Large intestine (tissue), 12 donors: Measurements from ENCODE around the gene UBE3A. TPM values are rescaled to one million over a fixed set of nuclear protein-coding genes. Genes with fewer than 3 reads are reported as not detected.

Experiments used
- DNase-seq, 2 donors: peaks; one replicate each; pipeline versions ENCODE4 v3.0.0 to v3.0.0-alpha.2; 2013
- H3K27ac ChIP-seq: one replicate; pipeline ENCODE4 v1.5.1; 2013; ENCODE audit warnings: low read length
- H3K27me3 ChIP-seq: 2 replicates; pipeline ENCODE4 v1.6.1; 2013; ENCODE audit warnings: low read length; ENCODE audit not compliant: control insufficient read depth, insufficient read depth
- H3K36me3 ChIP-seq: 2 replicates; pipeline ENCODE4 v1.6.1; 2013; ENCODE audit warnings: low read length; ENCODE audit not compliant: control insufficient read depth, insufficient read depth
- H3K4me1 ChIP-seq: one replicate; pipeline ENCODE4 v1.6.1; 2013; ENCODE audit warnings: low read length; ENCODE audit not compliant: control insufficient read depth, insufficient read depth
- H3K4me3 ChIP-seq: one replicate; pipeline ENCODE4 v1.5.1; 2013; ENCODE audit warnings: low read length
- H3K9me3 ChIP-seq: one replicate; pipeline ENCODE4 v1.6.1; 2013; ENCODE audit warnings: mild to moderate bottlenecking, low read depth, low read length, moderate library complexity; ENCODE audit not compliant: control insufficient read depth
- WGBS: methylation state at CpG from one replicate; pipeline ENCODE4 v1.1.5; 2013; ENCODE audit warnings: low lambda C conversion rate; ENCODE audit not compliant: insufficient coverage; 5-methylcytosine and 5-hydroxymethylcytosine counted together
- long read RNA-seq, 11 donors: transcript quantifications; one replicate each; lab custom pipeline, GENCODE V29; 2026
- polyA plus RNA-seq: library from polyadenylated mRNA; unstranded; fragments of 120-200 nt; gene quantifications from one replicate; pipeline ENCODE4 v1.2.1, GENCODE V29; 2013

Gene UBE3A
- 54.5 TPM for polyA plus RNA-seq
- long read RNA-seq, donor 1, full-length matches to known transcripts: 4 of 4 reads
- long read RNA-seq, donor 1, partial matches to known transcripts: 0 of 4 reads
- long read RNA-seq, donor 1, other reads (novel, unspliced or antisense): 0 of 4 reads
- long read RNA-seq, donor 2, full-length matches to known transcripts: 6 of 6 reads
- long read RNA-seq, donor 2, partial matches to known transcripts: 0 of 6 reads
- long read RNA-seq, donor 2, other reads (novel, unspliced or antisense): 0 of 6 reads
- long read RNA-seq, donor 3: 0 reads
- long read RNA-seq, donor 4: 0 reads
- long read RNA-seq, donor 5, full-length matches to known transcripts: 4 of 4 reads
- long read RNA-seq, donor 5, partial matches to known transcripts: 0 of 4 reads
- long read RNA-seq, donor 5, other reads (novel, unspliced or antisense): 0 of 4 reads
- long read RNA-seq, donor 6, full-length matches to known transcripts: 4 of 4 reads
- long read RNA-seq, donor 6, partial matches to known transcripts: 0 of 4 reads
- long read RNA-seq, donor 6, other reads (novel, unspliced or antisense): 0 of 4 reads
- long read RNA-seq, donor 7, full-length matches to known transcripts: 5 of 5 reads
- long read RNA-seq, donor 7, partial matches to known transcripts: 0 of 5 reads
- long read RNA-seq, donor 7, other reads (novel, unspliced or antisense): 0 of 5 reads
- long read RNA-seq, donor 8, full-length matches to known transcripts: 9 of 9 reads
- long read RNA-seq, donor 8, partial matches to known transcripts: 0 of 9 reads
- long read RNA-seq, donor 8, other reads (novel, unspliced or antisense): 0 of 9 reads
- long read RNA-seq, donor 9, full-length matches to known transcripts: 5 of 5 reads
- long read RNA-seq, donor 9, partial matches to known transcripts: 0 of 5 reads
- long read RNA-seq, donor 9, other reads (novel, unspliced or antisense): 0 of 5 reads
- long read RNA-seq, donor 10, full-length matches to known transcripts: 8 of 8 reads
- long read RNA-seq, donor 10, partial matches to known transcripts: 0 of 8 reads
- long read RNA-seq, donor 10, other reads (novel, unspliced or antisense): 0 of 8 reads
- long read RNA-seq, donor 11, full-length matches to known transcripts: 4 of 4 reads
- long read RNA-seq, donor 11, partial matches to known transcripts: 0 of 4 reads
- long read RNA-seq, donor 11, other reads (novel, unspliced or antisense): 0 of 4 reads

- Histone ChIP-seq H3K9me3 (no peaks in the 10 kb centered on the region), H3K36me3 (no peaks in the 10 kb centered on the region), H3K27ac (peak within 1 kb of the TSS; percentile 94), H3K4me3 (peak within 1 kb of the TSS; percentile 76), H3K4me1 (no peaks in the 10 kb centered on the region), H3K27me3 (no peaks in the 10 kb centered on the region)
- WGBS: no CpG with 5 or more reads among the region's 97 CpGs
- DNase-seq: peak; percentile 96 to 98
These were observed at the start of gene UBE3A for GRCh38 chr15:25438601-25439368. Gene UBE3A, minus strand, starts transcription at chr15:25439024. Its CDS starts 29,917 bp downstream, at chr15:25409107.

- no peaks in the 10 kb centered on the region for H3K4me1 ChIP-seq
- no peak overlapping the region for H3K4me3 ChIP-seq
- peaks cover 4% of the 10 kb centered on the region for H3K9me3 ChIP-seq
- no peak for DNase-seq
- 80% methylated on average over 1 of the region's 5 CpGs for WGBS
- no peaks in the 10 kb centered on the region for H3K36me3 ChIP-seq
- no peaks in the 10 kb centered on the region for H3K27me3 ChIP-seq
- no peak overlapping the region for H3K27ac ChIP-seq
These were observed 48.5 kb upstream of the UBE3A start for GRCh38 chr15:25487226-25487884.

GRCh38 chr15:25486051-25486450 is 47.2 kb upstream of the UBE3A start:
- Histone ChIP-seq H3K36me3 (no peaks in the 10 kb centered on the region), H3K9me3 (peaks cover 3% of the 10 kb centered on the region), H3K4me3 (no peak overlapping the region), H3K27ac (no peak overlapping the region), H3K27me3 (no peaks in the 10 kb centered on the region), H3K4me1 (no peaks in the 10 kb centered on the region)
- WGBS: no CpG with 5 or more reads among the region's 1 CpG
- DNase-seq: no peak

GRCh38 chr15:25481208-25481859 is 42.5 kb upstream of the UBE3A start:
- Histone ChIP-seq H3K36me3 (no peaks in the 10 kb centered on the region), H3K9me3 (no peaks in the 10 kb centered on the region), H3K4me1 (no peaks in the 10 kb centered on the region), H3K4me3 (no peak overlapping the region), H3K27ac (no peak overlapping the region), H3K27me3 (no peaks in the 10 kb centered on the region)
- no CpG with 5 or more reads among the region's 14 CpGs for WGBS
- peak; percentile 9 to 26 for DNase-seq

GRCh38 chr15:25478313-25478712 is 39.5 kb upstream of the UBE3A start:
- Histone ChIP-seq H3K9me3 (no peaks in the 10 kb centered on the region), H3K4me1 (no peaks in the 10 kb centered on the region), H3K27me3 (no peaks in the 10 kb centered on the region), H3K36me3 (no peaks in the 10 kb centered on the region), H3K4me3 (no peak overlapping the region), H3K27ac (no peak overlapping the region)
- WGBS: no CpG with 5 or more reads among the region's 3 CpGs
- no peak for DNase-seq

- WGBS: no CpG with 5 or more reads among the region's 5 CpGs
- H3K27me3 ChIP-seq: no peaks in the 10 kb centered on the region
- H3K36me3 ChIP-seq: no peaks in the 10 kb centered on the region
- H3K27ac ChIP-seq: no peak overlapping the region
- H3K4me3 ChIP-seq: no peak overlapping the region
- DNase-seq: no peak
- H3K9me3 ChIP-seq: no peaks in the 10 kb centered on the region
- no peaks in the 10 kb centered on the region for H3K4me1 ChIP-seq
These were observed 39.0 kb upstream of the UBE3A start for GRCh38 chr15:25477816-25478215.

- no peaks in the 10 kb centered on the region for H3K9me3 ChIP-seq
- no peaks in the 10 kb centered on the region for H3K27me3 ChIP-seq
- DNase-seq: no peak
- no CpG with 5 or more reads among the region's 4 CpGs for WGBS
- H3K27ac ChIP-seq: no peak overlapping the region
- H3K4me1 ChIP-seq: no peaks in the 10 kb centered on the region
- no peak overlapping the region for H3K4me3 ChIP-seq
- no peaks in the 10 kb centered on the region for H3K36me3 ChIP-seq
These were observed 35.4 kb upstream of the UBE3A start for GRCh38 chr15:25474251-25474650.

GRCh38 chr15:25470230-25470629 is 31.4 kb upstream of the UBE3A start:
- Histone ChIP-seq H3K4me1 (no peaks in the 10 kb centered on the region), H3K4me3 (no peak overlapping the region), H3K36me3 (no peaks in the 10 kb centered on the region), H3K27me3 (no peaks in the 10 kb centered on the region), H3K27ac (no peak overlapping the region), H3K9me3 (no peaks in the 10 kb centered on the region)
- WGBS: 83% methylated on average over 1 of the region's 1 CpG
- no peak for DNase-seq

- Histone ChIP-seq H3K27ac (no peak overlapping the region), H3K4me3 (no peak overlapping the region), H3K36me3 (no peaks in the 10 kb centered on the region), H3K27me3 (no peaks in the 10 kb centered on the region), H3K4me1 (no peaks in the 10 kb centered on the region), H3K9me3 (no peaks in the 10 kb centered on the region)
- no CpG with 5 or more reads among the region's 1 CpG for WGBS
- no peak for DNase-seq
These were observed 30.6 kb upstream of the UBE3A start for GRCh38 chr15:25469377-25469776.
